C1 segment of cervical spinal cord (tissue), 14 donors: ENCODE data around the gene SHMT2.

Source experiments
- DNase-seq, 14 donors: peaks; one replicate each; lab custom pipeline; 2025; lab: John Stamatoyannopoulos, UW

Gene SHMT2

DNA sequence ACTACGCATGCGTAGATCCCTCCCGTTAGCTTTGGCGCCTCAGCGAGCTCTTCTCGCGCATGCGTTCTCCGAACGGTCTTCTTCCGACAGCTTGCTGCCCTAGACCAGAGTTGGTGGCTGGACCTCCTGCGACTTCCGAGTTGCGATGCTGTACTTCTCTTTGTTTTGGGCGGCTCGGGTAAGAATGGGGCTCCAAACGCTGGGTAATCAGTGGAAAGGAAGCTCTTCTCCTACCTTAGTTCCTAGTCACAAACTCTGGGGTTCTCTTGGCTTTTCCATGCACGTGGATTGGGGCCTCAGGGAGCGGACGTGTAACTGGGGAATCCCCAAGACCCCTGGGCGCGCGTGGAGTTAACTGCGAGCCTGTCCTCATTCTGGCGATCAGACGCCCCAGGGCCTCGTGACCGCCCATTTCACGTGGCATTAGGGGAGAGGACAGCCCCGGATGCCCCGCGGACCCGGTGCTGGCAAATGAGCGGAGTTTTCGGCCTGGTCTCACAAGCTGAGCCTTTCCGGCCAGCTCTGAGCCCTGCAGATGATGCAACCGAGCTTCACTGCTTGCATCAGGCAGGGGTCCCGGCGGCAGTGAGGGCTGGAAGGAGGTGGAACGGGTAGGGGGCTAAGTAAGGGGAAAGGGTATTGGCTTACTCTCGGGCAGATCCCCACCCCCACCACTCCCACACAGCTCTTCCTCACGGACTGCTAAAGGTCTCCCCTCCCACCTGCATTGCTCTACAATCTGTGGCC is at the start of gene SHMT2:
SHMT2 (plus strand) TSS at position 78 of the 747 bp plus-strand sequence; CDS start at position 146, 68 bp downstream.
- peak; percentile 45 to 91 (median 82) for DNase-seq

DNA sequence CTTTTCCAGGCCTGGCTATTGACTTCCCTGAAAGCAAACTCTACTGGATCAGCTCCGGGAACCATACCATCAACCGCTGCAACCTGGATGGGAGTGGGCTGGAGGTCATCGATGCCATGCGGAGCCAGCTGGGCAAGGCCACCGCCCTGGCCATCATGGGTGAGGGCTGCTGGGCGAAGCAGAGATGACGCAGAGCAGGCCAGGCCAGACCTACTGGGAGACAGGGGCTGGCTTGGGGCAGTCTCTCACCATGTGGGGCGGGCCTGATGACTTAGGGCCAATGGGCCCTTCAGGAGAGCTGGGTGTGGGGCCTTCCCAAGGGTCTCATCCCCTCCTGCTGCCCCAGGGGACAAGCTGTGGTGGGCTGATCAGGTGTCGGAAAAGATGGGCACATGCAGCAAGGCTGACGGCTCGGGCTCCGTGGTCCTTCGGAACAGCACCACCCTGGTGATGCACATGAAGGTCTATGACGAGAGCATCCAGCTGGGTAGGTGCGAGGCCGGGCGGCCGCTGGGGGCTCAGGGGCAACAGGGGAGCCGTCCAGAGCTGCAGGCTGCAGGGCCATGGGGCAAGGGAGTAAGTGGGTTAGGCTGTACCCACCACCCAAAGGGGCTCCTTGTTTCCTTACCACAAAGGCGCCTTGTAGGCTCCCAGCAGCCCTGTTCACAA is 49.1 kb upstream of the SHMT2 start:
- no peak for DNase-seq

DNA sequence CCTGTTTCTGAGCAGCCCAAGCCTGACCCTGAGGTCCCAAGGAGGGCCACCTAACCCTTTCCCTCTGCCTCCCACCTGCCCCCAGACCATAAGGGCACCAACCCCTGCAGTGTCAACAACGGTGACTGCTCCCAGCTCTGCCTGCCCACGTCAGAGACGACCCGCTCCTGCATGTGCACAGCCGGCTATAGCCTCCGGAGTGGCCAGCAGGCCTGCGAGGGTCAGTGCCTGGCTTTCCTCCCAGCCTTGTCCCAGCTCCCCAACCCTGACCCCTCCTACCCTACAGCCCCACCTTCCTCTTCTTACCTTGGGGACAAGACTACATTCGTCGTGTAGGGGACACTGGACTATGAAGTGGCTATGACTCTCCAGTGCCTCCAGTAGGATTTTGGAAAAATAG is 48.4 kb upstream of the SHMT2 start:
- DNase-seq = no peak

DNA sequence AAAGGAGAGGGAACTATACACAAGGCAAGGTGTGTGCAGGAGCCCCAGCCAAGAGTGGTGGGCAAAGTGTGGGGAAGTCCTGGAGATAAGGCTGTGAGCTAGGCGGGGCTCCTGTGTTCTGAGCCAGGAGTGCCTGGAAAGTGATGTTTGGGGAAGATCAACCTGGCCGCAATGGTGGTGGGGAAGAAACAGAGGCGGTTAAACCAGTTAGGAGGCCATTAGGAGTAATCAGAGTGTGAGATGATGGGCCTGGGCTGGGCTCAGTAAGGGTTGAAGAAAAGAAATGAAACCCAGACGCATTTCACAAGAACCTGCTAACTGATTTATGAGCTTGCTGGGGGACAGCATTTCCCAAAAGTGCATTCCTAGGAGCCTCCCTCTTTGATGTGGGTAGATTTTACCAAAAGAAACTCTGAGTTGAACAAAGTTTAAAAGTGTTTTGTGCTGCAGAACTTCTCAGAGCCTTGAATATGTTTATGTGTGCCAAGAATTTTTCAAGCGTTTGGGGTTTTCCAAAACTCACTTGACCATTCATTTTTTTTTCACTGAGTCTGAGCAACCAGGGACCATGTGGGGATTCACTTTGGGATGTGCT is 47.9 kb upstream of the SHMT2 start:
- no peak for DNase-seq

DNA sequence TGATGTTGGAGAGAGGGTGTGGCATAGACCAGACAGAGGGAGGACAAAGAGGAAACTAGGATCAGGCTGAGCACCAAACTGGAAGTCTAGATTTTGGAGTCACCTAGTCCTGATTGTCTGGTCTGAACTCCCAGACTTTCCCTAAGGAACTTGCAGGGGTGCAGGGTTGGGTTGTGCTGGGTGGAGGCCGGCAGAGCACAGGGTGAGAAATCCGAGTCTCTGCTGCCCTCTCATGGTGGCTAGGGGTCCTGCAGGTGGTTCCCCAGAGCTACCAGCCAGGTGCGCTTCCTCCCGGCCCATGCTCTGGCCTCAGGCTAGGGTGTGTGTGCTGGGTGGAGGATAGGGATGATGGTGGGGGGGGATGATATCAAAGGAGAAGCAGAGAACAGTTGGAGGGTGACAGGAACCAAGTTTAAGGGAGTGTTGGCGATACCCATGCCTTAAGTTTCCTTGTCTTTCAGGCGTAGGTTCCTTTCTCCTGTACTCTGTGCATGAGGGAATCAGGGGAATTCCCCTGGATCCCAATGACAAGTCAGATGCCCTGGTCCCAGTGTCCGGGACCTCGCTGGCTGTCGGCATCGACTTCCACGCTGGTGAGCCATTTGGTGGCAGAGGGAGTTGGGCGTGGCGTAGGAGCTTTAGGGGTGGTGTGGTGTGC is 46.5 kb upstream of the SHMT2 start:
- peak in 10 of 14 donors; percentile 4 to 65 (median 29) for DNase-seq

DNA sequence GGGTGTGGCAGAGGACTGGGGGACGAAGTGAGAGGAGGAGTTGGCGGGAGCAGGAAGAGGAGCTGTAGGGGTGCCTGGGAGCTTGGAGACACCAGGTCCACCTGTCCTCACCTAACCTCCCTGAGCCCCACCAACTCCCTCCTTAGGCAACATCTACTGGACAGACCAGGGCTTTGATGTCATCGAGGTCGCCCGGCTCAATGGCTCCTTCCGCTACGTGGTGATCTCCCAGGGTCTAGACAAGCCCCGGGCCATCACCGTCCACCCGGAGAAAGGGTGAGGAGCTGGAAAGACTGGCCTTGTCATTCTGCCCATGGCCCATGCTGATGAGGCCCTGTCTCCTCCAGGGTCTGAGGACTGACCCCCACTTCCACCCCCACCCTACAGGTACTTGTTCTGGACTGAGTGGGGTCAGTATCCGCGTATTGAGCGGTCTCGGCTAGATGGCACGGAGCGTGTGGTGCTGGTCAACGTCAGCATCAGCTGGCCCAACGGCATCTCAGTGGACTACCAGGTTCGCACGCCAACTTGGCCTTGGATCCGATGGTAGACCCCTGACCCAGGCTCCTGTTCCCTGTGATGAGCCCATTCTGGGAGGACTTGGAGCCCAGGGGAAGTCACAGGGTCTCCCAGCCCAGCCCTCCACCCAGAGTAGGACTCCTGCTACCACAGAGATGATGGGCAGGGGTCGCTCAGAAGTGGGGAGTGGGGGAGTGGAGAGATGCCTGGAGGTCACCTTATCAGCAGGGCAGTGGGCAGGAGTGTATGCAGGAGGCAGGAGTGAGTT is 45.4 kb upstream of the SHMT2 start:
- no peak for DNase-seq

DNA sequence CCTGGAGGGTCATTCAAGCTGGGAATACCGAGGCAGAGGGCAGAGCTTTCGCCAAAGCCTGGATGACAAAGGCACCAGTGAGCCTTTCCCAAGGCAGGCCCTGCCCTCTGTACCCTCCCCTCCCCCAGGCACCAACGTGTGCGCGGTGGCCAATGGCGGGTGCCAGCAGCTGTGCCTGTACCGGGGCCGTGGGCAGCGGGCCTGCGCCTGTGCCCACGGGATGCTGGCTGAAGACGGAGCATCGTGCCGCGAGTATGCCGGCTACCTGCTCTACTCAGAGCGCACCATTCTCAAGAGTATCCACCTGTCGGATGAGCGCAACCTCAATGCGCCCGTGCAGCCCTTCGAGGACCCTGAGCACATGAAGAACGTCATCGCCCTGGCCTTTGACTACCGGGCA is 44.1 kb upstream of the SHMT2 start:
- DNase-seq = no peak

DNA sequence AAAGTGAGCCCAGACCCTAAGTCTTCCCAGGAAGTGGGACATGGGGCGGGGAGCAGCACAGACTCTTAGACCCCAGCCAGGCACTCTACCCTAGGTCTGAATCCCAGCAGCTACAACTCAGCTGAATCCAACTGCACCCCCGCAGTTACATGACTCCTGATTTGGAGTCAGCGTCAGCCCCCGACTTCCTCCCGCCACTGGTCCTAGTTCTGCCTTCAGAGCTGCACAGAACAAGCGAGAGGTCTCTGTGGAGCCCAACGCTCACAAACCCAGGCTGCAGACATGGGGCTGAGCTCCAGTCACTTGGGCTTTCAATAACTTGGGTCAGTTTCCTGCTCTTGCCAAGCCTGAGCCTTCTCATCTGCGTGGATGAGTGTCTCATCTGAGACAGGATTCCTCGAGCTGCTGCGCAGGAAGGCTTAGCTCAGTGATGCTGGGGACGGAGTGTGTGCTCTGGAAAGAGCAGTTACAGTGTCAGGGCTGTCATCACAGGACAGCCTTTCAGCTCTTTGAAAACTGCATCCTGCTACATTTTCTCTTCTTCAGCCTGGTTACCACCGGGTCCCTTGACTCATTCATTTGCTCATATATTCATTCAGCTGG is 43.5 kb upstream of the SHMT2 start:
- DNase-seq = no peak

DNA sequence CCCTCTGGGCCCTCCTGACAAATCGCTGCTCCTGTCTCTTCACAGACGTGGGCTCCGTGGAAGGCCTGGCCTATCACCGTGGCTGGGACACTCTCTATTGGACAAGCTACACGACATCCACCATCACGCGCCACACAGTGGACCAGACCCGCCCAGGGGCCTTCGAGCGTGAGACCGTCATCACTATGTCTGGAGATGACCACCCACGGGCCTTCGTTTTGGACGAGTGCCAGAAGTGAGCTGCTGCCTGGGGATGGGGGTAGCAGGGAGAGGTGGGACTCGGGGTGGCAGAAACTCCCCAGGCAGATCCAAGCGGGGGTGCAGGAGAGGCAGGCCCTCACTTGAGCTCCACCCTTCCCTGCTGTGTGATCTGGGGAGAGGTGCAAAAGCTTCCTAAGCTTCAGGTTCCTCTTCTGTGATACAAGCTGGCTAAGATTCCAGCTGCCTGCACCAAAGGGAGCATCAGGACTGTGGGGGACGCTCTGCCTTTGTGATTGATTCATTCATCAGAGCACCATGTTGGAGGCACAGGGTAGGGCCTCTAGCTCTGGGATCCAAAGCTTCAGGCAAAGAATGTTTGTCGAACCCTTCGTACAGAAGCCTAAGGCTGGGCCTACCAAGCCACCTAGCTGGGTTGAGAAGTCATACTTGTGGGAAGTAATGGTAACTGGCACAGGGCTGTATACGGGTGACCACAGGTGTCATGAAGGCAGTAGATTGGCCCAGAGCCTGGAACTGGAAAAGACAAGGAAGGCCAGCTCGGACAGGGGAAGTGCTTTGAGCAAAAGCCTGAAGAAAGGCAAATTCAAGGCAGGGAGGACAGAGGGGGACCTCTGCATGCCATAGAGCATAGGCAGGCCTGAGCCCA is 42.1 kb upstream of the SHMT2 start:
- peak in 1 of 14 donors; percentile 30 for DNase-seq

DNA sequence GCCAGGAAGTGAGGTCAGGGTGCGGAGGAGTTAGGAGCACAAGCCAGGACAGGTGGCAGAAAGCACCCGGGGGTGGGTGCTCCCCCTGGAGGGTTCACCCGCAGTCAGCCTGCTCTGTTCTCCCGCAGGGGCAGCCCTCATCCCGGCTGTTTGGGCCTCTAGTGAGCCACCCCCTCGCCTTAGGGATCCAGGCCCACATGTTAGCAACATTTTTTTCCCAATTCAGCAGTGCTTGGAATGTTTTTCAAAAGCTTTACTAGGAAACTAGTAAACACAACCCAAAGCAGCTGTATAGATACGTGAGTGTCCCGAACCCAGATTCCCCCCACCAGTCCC is 41.5 kb upstream of the SHMT2 start:
- DNase-seq = no peak

DNA sequence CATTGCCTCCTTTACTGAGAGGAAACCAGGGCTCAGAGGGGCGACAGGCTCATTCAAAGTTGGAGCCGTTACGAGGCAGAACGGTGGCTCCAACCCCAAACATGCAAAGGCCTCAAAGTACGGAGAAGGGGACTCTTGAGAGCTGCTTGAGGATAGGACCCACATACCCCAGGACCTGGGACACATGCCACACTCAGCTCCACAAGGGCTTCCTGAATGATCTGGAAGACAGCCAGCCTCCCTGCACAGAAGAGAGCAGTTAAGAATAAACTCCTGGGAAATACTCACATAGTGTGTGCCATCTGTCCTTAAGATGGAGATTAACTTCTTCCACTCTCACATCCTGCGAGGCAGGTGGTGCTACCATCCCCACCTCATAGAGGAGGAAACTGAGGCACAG is 39.5 kb upstream of the SHMT2 start:
- peak in 1 of 14 donors; percentile 57 for DNase-seq

DNA sequence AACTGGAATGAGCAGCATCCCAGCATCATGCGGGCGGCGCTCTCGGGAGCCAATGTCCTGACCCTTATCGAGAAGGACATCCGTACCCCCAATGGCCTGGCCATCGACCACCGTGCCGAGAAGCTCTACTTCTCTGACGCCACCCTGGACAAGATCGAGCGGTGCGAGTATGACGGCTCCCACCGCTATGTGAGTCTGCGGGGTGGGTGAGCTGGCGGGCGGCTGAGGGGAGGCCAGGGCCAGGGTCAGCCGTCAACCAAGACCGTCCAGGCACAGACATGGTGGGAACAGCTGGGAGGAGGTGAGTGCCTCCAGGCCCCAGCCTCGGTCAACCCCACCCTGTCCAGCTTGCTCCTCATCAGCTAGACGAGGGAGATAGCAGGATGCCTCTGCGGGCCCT is 38.7 kb upstream of the SHMT2 start:
- DNase-seq = no peak

DNA sequence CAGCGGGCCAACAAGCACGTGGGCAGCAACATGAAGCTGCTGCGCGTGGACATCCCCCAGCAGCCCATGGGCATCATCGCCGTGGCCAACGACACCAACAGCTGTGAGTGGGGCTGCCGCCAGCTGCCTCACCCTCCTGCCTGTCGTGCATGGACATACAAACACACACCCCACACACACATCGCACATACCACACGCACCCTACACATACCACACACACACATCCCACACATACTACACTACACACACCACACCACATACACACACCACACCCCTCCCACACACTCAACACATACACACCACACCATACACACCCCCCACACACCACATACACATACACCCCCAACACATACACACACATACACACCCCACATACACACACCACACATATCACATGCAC is 38.1 kb upstream of the SHMT2 start:
- DNase-seq = no peak

DNA sequence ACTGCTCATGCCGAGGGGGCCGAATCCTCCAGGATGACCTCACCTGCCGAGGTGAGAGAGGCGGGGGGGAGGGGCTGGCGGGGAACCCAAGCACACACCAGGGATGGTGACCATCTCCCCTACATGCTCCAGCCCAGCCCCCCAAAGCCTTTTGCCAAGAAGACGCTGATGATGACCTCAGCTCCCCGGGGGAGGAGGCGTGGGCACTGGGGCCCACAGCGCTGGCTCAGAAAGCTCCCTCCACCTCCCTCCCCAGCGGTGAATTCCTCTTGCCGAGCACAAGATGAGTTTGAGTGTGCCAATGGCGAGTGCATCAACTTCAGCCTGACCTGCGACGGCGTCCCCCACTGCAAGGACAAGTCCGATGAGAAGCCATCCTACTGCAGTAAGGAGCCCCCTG is 36.6 kb upstream of the SHMT2 start:
- DNase-seq = no peak

DNA sequence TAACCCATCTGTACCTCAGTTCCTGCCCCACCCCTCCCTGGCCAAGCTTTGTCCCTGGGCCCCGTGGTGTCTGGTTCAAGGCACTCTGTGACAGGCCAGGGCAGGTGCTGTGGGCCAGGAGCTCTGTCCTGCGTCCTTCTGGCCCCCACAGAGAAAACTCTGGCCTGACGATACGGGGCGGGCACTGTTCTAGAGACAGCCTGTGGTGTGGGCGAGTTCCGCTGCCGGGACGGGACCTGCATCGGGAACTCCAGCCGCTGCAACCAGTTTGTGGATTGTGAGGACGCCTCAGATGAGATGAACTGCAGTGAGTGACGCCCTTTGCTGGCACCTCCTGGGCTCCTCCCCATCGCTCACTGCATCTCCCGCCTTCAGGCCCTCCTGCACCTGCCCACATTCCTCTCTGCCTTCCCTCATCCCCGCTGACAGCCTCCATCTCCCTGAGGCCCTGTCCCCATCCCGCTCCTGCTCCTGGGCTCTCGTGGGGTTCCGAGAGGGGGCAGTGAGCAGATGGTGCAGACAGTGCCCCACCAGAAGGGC is 35.7 kb upstream of the SHMT2 start:
- DNase-seq = peak in 1 of 14 donors; percentile 15

DNA sequence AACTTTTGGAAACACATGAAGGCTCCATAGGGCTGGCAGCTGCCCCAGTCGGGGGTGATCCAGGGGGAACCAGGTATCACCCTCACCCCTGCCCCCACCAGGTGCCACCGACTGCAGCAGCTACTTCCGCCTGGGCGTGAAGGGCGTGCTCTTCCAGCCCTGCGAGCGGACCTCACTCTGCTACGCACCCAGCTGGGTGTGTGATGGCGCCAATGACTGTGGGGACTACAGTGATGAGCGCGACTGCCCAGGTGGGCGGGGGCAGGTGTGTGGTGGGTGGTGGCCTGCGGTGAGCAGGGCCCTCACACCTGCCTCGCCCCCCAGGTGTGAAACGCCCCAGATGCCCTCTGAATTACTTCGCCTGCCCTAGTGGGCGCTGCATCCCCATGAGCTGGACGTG is 35.3 kb upstream of the SHMT2 start:
- no peak for DNase-seq

DNA sequence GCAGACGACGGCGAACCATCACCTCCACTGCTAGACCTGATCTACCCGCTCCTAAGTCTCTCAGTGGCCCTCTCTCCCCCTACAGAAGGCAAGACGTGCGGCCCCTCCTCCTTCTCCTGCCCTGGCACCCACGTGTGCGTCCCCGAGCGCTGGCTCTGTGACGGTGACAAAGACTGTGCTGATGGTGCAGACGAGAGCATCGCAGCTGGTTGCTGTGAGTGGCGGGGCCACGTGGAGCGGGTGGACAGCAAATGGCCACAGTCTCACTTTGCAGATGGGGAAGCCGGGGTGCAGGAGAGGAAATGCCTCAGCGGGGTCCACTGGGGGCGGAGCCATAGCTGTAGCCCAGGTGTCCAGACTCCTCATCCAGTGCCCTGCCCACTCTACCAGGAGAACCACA is 34.3 kb upstream of the SHMT2 start:
- no peak for DNase-seq

DNA sequence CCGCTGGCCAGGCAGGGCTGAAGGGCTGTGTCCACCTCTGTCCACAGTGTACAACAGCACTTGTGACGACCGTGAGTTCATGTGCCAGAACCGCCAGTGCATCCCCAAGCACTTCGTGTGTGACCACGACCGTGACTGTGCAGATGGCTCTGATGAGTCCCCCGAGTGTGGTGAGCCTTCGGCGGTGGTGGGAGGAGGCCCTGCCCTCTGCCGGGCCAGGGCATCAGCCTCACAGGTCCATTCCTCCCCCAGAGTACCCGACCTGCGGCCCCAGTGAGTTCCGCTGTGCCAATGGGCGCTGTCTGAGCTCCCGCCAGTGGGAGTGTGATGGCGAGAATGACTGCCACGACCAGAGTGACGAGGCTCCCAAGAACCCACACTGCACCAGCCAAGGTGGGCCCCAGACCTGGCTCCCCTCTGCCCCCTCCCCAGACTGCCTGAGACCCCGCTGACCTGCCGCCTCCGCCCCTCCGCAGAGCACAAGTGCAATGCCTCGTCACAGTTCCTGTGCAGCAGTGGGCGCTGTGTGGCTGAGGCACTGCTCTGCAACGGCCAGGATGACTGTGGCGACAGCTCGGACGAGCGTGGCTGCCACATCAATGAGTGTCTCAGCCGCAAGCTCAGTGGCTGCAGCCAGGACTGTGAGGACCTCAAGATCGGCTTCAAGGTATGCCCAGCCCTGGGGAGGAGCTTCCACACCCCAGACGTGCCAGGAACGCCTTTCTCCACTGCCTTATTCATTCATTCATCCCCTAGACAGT is 33.7 kb upstream of the SHMT2 start:
- DNase-seq = peak in 1 of 14 donors; percentile 39

DNA sequence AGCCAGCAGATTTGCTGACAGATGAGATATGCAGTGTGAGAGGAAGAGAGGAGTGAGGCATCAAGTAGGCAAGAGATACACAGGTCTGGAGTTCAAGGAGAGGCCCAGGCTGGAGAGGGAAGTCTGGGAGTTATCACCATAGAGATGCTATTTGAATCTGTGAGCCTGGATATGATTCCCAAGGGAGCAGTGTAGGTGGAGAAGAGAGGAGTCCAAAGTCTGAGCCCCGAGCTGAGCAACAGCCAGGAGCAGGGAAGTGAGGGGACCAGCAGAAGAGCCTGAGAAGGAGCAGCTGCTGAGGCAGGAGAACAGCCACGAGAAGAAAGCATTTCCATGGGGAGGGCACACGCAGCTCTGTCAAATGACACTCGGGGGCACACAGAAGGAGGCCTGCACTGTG is 33.1 kb upstream of the SHMT2 start:
- DNase-seq = no peak
